Islet precursor cell (in vitro differentiated cells): ENCODE results near the gene EGR2.
"Not testable (repeated sequence)": the region's sequence is repeated elsewhere in the genome, so short reads cannot be mapped to it uniquely, and the experiment has no call there.

Experiments used
- DNase-seq: peaks from one replicate; pipeline ENCODE4 v3.0.0-alpha.2; 2018

EGR2 gene

DNA sequence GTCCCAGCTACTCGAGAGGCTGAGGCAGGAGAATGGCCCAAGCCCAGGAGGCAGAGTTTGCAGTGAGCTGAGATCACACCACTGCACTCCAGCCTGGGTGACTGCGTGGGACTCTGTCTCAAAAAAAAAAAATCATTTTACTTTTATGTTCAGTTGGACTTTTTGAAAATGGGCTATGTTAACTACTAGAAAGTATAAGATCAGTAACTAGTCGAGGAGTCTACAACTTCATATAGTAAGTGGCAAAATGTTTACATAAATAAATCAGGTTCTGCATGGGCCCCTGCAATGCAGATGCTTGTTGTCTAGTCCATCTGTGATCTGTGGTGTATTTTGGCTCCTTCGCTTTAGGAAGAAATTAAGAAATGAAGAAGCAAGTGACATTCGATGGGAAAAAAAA lies 23.9 kb downstream of the EGR2 start:
- no peak for DNase-seq

DNA sequence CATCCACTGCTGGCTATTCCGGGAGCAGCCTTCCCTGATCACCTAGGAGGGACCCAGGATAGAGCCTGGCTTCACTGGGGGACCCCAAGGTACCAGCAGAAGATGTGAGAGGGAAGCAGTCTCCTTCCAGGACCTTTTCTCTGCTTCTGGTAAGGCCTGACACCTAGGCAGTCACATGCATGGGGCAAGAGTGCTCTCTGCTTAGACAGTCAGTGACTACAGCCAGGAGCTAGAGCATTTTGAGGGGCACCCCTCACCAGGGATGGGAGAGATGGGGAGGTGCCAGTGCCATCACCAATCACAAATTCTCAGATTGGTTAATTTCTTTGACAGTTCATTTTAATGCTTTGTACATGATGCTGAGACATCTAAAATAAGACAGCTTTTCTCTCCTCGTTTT lies 25.6 kb downstream of the EGR2 start:
- DNase-seq: no peak

DNA sequence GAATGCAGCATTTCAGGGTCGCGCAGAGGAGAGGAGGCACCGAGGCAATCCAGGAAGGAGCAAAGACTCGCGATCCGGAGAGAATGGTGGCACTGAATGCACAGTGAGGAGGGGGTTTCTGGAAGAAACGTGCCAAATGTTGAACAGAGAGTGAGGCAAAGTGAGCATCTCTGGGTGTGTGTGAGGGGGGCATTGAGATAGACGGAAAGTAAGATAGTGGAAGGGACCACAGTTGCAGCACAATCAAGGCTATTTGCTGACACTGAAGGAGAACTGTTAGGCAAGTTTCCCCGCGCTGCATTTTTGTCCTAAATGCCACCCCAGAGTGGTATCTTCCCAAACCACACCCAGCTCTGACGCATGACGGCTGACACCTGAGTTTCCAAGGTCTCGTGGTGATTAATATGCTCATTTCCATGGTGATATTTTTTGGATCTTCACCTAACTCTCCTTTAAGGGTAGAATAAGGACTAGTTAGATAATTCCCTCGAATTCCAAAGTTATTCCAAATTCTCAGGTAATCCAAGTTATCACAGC lies 26.1 kb downstream of the EGR2 start:
- no peak for DNase-seq

DNA sequence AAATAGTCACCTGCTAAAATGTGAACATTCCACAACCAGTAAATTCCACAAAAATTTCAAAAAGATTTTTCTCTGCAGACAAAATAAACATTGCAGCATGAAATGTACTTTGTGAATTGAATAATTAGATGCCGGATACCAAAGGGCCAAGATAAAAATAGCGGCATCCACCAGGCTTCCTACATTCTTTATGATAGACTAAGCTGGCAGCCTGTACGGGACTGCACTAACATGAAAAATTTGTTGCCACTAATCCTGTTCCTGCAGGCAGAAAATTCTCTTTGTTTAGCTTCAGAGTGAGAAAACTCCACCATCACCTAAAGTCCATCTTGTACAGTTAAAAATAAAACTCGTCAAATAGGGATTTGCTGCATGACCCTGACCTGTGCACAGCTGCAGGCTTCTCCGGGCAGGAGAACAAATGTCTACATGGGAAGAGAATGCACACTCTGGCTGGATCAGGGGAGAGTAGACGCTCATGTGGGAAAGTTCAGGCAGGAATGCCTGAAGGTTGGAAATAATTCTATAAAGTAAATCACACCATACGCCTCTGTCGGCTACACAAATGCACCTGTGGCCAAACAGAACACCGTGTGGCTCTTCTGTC lies 27.2 kb downstream of the EGR2 start:
- DNase-seq: no peak

DNA sequence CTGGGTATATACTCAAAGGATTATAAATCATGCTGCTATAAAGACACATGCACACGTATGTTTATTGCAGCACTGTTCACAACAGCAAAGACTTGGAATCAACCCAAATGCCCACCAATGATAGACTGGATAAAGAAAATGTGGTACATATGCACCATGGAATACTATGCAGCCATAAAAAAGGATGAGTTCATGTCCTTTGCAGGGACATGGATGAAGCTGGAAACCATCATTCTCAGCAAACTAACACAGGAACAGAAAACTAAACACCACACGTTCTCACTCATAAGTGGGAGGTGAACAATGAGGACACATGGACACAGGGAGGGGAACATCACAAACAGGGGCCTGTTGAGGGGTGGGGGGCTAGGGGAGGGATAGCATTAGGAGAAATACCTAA lies 27.9 kb downstream of the EGR2 start:
- DNase-seq: not testable (repeated sequence)

DNA sequence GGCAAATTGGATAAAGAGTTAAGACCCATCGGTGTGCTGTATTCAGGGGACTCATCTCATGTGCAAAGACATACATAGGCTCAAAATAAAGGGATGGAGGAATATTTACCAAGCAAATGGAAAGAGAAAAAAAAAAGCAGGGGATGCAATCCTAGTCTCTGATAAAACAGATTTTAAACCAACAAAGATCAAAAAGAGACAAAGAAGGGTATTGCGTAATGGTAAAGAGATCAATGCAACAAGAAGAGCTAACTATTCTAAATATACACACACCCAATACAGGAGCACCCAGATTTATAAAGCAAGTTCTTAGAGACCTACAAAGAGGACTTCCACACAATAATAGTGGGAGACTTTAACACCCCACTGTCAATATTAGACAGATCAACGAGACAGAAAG lies 31.6 kb downstream of the EGR2 start:
- not testable (repeated sequence) for DNase-seq

DNA sequence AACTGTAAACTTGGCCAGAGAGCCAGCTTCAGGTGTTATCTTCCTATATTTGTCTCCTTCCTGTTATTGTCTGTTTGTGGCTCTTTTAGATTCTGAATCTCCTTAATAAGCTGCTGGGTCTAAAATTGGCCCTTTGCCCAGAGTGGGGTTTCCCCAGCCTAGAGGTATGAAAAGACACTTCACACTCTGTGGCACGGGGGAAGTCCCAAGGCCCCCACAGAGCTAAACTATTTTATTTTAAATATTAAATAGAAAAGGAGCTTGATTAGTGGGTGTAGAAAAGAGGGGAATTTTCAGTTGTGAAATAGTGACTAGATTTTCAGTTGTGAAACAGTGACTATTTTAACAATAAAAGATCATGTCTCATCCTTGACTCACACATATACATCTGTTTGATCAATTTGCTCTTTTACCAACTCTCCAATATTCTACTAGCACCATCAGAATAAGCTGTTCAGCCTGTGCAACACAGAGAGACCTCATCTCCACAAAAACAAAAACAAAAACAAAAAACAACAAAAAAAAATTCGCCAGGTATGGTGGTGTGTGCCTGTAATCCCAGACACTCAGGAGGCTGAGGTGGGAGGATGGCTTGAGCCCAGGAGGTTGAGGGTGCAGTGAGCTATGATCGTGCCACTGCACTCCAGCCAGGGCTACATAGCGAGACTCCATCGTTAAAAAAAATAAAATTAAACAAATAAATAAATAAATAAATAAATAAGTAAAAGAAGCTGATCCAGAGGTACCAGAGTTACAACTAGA lies 36.5 kb downstream of the EGR2 start:
- DNase-seq: no peak

DNA sequence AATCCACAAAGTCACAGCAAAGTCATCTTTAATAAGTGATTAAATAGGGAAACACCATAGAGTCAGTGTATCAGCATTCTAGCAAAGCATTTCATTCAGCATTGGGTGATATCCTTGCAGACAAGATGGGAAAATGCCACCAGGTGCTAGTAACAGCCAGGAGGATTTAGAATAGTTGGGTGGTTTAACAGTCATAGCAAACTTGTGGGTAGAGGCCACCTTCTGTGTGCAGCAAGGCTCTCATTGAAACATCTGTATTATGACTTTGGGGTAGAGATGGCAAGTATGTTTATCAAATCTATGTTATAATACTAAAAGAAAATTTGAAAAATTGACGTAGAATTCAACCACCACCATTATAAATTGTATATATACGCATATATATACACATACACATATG lies 38.0 kb downstream of the EGR2 start:
- no peak for DNase-seq

DNA sequence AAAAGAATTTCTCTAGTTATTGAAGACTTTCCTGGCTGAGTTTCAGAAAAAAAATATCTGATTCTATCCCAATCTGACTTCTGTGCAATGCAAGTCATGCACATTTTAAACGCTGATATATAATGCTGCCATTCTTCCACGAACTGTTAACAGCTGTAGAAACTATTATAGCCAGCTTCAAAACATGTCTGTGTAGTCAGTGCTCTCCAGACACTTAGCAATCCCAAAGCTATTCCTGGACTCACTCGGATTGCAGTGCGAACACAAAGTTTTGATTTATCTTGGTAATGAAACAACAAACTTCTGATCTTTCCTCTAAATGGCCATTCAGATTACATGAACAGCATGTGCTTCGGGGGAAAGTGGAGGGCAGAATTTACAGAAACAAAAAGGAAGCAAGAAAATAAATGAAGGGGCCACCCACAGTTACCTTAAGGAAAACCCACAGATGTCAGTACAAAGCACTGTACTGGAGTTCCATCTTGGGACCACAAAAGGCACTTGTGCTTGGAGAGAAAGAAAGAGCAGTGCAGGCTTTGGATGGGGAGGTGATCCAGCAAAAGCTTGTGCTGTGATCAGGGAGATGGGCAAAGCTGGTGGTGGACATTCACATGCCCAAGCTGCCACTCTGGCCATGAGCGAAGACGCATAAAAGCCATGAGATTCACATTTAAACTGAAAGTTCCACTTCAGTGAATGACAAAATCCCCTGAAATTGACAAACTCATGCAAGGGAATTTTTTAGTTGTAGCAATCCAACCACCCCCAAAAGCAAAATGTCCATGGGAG lies 43.8 kb downstream of the EGR2 start:
- DNase-seq: no peak

DNA sequence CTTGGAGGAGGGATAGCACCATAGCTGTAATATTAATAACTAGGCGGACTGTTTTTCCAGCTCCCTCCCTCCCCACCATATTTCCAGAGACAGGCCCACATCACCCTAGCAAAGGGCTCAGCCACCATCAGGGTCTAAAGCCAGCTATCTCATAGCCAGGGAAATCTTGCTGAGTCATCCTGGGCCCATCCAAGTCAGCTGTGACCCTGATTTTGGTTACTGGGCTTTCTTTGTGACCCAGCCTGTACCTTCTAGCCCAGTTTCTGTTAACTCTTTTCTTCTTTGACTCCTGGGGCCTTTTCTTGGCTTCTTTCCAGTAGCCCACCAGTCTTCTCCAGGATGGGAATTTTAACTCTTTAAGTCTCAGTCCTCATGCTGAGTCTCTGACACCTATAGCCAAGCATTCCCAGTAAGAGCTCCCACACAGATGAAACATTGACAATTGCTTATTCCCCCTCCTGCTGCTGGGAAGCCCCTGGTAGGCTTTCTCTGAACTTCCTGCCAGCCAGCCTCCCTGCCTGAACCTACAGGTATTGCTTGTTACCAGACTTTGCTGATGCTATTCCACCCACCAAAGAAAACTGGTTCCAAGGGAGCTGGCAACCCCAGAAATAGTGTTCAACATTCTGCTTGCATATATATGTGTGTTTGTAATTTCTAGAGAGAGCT lies 46.5 kb downstream of the EGR2 start:
- DNase-seq: no peak

DNA sequence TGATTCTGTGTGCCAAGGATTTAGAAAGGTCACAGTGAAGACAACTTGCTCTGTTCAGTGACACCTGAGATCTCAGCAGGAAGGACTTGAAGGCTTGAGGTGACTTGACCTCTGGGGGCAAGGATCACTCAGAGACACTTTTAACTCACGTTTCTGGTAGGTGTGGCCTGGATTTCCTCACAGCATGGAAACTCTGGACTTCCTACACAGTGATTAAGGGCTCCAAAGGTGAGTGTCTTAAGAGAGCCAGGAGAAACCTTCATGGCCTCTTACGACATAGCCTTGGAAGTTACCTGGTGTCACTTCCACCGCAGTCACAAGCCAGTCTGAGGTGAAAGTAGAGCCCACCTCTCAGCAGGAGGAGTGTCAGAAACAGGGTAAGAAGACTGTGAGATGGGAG lies 49.8 kb downstream of the EGR2 start:
- DNase-seq: no peak

DNA sequence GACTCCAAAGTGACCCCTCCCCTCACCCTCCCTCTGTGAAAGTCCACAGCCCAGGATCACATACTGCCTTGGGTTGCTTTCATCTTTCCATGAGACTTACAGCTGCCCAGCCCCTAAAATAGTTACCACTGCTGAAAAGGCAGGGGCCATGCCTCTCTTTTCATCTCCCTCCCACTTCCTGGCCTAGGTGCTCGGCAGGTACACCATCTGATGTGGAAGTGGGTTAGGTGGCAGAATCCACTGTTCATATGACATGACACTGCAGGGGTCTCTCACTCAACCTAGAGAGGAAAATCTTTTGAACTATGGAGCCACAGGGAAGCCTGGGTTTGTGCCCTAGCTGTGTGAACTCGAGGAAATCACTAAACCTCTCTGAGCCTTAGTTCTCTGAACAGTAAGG lies 50.4 kb downstream of the EGR2 start:
- no peak for DNase-seq

DNA sequence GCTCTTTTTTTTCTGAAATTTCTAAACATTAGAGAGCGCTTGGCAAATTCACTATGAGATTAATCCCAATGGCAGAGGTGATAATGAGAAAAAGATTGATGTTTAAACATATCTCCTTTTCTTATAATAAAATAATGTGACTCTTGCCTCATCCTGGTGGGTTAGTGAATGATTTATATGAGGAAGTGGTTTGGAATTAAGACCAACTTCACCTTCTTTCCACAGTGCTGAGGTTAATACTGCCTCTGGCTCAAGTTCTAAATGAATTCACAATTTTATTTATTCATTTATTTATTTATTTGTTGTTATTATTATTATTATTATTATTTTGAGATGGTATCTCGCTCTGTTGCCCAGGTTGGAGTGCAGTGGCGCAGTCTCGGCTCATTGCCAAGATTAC lies 52.2 kb downstream of the EGR2 start:
- DNase-seq: no peak

DNA sequence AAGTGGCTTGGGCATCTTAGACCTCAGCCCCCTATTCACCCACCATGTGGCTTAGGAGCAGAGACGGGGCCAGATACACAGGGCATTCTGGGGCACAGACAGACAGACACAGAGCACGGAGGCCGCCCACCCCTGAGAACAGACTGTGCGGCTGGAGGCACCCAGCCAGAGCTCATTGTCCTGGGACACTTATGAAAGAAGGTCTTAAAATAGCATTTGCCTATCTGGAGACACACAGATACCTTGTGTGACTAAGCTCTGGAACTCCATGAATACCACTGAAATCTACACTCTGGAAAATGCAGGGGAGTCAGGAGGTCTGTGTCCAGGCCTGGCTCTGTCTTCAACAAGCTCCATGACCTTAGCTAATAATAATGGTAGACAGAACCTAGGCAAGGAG lies 53.0 kb downstream of the EGR2 start:
- DNase-seq: no peak
